Left renal pelvis (tissue), 4 donors: Measurements from ENCODE around the gene RNU5D-1. TPM values are rescaled to one million over a fixed set of nuclear protein-coding genes. Genes with fewer than 3 reads are reported as not detected.

Experiments used
- DNase-seq, 4 donors: peaks; one replicate each; pipeline ENCODE4 v3.0.0-alpha.2; 2013; ENCODE audit warnings: low read depth in 4 of 4, low spot score in 3 of 4
- polyA plus RNA-seq, 4 donors: library from polyadenylated mRNA; unstranded; fragments of 120-200 nt; gene quantifications; one replicate each; pipeline ENCODE4 v1.2.1, GENCODE V29; 2013; ENCODE audit not compliant: insufficient read length in 4 of 4

The RNU5D-1 gene
- polyA plus RNA-seq, 4 donors = not detected

DNA sequence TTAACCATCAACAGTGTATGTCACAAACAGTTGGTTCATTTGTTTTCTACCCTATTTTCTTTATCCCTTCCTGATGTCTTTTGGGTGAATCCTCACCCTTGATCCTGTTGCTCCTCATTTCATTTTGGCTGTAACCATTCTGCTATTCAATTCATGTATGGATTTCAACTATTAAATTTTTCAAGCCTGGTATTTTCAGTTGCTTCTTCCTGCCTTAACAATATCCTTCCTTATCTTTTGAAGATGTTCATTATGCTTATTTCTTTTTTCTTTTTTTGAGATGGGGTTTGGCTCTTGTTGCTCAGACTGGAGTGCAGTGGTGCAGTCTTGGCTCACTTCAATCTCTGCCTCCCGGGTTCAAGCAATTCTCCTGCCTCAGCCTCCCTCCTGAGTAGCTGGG is 2.8 kb upstream of the RNU5D-1 start:
- no peak for DNase-seq

- no peak for DNase-seq
These were observed 2.4 kb upstream of the RNU5D-1 start for GRCh38 chr1:44733365-44733764.

GRCh38 chr1:44724955-44725698 is 5.8 kb downstream of the RNU5D-1 start:
- DNase-seq = no peak

GRCh38 chr1:44724296-44724954 is 6.5 kb downstream of the RNU5D-1 start:
- DNase-seq = no peak

GRCh38 chr1:44723496-44724295 is 7.3 kb downstream of the RNU5D-1 start:
- no peak for DNase-seq

- DNase-seq = no peak
These were observed 7.9 kb downstream of the RNU5D-1 start for GRCh38 chr1:44723064-44723463.

DNA sequence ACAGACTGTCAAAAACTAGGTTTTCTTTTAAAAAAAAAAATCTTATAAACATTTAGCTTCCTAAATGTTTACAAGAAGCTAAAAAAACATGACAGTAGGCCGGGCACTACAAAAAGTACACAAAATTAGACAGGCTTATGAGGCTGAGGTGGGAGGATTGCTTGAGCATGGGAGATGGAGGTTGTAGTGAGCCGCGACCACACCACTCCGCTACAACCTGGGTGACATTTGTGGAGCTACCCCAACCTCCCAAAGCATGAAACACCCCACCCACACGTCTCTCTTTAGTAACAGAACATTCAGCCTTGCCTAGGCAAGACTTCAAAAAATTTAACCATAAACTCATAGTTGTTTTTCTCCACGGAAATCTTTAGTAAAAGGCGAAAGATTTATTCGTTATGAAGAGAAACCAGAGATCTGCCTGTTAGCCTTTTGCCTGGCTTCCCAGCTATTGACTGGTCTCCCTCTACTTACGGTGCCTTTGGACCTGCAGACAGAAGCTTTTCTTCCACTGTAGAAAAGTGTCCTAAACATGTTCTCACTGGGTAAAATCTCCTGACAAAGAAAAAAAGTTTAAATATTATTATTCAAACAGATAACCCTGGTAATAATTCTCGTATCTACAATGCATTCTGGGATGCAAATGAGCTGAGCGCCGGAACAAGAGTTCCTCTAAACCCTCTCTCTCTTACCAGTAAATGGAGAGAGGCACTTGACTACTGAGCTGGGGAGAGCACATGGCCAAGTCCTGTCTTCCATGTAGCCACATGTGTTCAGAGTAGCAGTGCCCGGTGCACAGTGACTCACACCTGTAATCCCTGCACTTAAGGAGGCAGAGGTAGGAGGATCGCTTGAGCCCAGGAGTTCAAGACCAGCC is 9.2 kb downstream of the RNU5D-1 start:
- peak in 1 of 4 donors; percentile 60 for DNase-seq

GRCh38 chr1:44720281-44720680 is 10.7 kb downstream of the RNU5D-1 start:
- DNase-seq = no peak

GRCh38 chr1:44719318-44719717 is 11.7 kb downstream of the RNU5D-1 start:
- no peak for DNase-seq

- no peak for DNase-seq
These were observed 12.9 kb downstream of the RNU5D-1 start for GRCh38 chr1:44718091-44718490.

DNA sequence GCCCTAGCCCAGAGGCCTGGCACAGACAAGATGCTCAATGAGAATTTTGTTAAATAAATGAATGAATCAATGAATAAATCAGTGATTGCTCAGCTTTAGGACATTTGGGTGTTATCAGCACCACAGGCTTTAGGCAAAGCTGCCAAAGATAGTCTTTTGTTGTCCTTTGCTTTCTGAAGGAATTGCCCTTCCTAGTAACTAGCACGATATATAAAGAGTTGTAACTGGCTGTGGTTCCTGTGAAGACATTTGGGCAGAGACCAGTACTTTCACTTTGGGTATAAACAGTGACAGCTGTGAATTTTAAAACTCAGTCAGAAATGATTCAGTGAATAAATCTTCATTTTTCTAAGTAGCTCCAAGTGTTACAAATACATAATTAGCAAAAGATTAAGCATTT is 13.3 kb downstream of the RNU5D-1 start:
- no peak for DNase-seq

- DNase-seq = no peak
These were observed 13.8 kb downstream of the RNU5D-1 start for GRCh38 chr1:44717156-44717555.

DNA sequence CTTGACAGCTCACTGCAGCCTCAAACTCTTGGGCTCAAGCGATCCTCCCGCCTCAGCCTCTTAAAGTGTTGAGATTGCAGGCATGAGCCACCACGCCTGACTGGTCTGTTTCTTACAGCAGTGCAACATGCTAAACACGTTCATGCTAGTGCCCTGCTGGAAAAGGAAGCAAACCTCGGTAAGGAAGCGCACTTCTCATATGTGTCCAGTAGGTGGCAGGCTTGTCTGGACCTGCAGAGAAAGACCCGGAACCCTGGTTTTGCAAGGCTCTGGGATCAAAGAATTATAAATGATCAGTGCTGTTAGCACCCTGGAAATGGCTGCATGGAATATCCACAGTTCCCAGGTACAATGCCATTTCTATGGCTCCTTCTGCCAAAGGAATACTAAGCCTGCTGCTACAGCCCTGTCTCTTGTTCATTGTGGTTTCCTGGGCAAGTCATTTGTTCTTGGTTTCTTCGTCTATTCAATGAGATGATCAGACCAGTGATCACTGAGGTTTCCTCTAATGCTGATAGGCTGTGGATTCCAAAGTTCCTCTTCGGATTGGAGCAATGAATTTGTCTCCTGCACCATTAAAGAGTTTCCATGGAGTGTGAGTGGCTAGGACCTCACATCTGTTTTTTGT is 15.9 kb downstream of the RNU5D-1 start:
- peak in 1 of 4 donors; percentile 64 for DNase-seq

DNA sequence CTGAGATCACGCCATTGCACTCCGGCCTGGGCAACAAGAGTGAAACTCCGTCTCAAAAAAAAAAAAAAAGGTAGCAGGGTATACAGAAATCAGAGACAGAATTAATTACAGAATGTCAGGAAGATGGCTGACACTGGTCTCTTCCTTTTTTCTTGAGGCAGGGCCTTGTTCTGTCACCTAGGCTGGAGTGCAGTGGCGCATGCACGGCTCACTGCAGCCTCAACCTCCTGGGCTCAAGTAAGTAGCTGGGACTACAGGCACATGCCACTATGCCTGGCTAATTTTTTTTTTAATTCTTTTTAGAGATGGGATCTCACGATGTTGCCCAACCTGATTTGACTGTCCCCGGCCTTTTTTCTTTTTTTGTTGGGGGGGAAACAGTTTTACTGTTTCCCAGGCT is 16.4 kb downstream of the RNU5D-1 start:
- no peak for DNase-seq

- DNase-seq = no peak
These were observed 17.6 kb downstream of the RNU5D-1 start for GRCh38 chr1:44713321-44713781.

DNA sequence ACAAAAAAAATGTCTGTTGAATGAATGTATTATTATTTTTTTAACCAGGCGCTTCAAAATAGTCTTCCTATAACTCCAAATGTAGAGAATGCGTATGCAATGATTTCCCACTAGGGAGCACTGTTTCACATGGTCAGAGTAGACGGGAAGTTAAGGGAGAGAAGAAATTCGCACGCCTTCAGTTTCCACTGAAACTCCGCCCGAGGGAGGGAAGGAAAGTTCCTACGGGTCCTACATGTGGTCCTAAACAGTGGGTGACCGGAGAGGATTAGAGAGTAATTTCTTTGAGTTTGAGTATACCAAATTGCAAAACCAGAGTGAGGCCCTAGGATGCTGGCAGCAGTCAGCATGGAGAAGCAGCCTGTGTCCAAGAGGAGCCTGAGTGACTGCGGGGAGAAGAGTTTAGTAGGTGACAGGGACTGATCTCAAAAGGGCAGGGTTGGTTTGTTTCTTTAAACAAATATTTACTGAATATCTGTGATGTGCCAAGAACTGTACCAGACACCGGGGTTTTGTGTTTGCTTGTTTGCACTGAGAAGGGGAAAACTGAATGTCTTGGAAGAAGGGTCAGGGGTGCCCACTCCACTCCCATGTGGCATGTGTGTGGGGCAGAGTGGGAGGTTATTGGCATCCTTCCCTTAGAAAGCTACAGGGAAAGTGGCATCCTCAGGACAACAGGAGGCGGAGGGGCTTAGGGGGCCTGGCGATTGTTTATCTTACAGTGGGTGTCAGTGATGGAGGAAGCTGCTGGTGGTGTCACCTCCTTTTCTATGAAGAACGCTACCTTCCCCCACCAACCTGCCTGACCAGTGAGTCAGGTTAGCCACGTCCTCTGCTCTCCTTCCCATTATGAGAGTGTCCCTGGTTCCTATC is 22.8 kb downstream of the RNU5D-1 start:
- DNase-seq = no peak

DNA sequence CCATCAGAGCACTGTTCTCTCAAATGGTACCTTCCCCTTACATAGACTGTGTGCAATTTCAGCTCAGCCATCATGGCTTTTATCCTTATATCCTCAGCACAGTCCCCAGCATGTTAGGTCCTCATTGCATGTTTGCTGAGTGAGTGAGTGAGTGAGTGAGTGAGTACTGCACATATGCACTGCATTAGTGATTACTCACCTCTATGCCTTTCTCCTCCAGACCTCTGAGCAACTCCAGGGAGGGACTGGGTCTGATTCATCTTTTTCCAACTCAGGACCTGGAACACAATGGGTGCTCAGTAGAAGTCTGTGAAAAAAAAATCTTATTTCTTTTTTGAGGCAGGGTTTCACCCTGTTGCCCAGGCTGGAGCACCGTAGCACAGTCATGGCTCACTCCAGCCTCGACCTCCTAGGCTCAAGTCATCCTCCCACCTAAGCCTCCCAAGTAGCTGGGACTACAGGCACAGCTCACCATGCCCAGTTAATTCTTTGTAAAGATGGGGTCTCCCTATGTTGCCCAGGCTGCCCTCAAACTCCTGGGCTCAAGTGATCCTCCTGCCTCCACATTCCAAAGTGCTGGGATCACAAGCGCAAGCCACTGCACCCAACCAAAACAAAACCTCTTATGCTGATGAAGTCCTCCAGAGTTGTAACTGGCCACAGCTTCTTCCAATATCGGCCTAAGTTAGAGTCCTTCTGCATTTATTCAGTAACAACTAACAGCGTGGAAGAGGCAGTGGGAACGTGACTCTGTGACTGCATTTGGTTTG is 23.7 kb downstream of the RNU5D-1 start:
- DNase-seq = no peak

GRCh38 chr1:44705938-44706337 is 25.0 kb downstream of the RNU5D-1 start:
- DNase-seq = no peak
